Pulmonary artery endothelial cell (primary cell): ENCODE data around the gene PIK3R1. TPM values are rescaled to one million over a fixed set of nuclear protein-coding genes. Genes with fewer than 3 reads are reported as not detected.
A peak's percentile ranks its signal among the peaks of the same experiment; 100 is the strongest.
"Not testable (repeated sequence)": the region's sequence is repeated elsewhere in the genome, so short reads cannot be mapped to it uniquely, and the experiment has no call there.

Source experiments
- DNase-seq: peaks from one replicate; pipeline ENCODE4 v3.0.0-alpha.2; 2011; ENCODE audit warnings: low read depth, low spot score
- total RNA-seq: library from RNA; depleted of rRNA; stranded (reverse); fragments of >200 nt; gene quantifications from 2 replicates; pipeline ENCODE4 v1.2.3, GENCODE V29; 2014

The PIK3R1 gene
- total RNA-seq, 1 donor from 2014 or later = 37.3 TPM

- DNase-seq = no peak
Observed at GRCh38 chr5:68225911-68226545, 10.5 kb downstream of the PIK3R1 start.

- no peak for DNase-seq
Observed at GRCh38 chr5:68226546-68227073, 11.1 kb downstream of the PIK3R1 start.

GRCh38 chr5:68227532-68228160 lies 12.1 kb downstream of the PIK3R1 start:
- no peak for DNase-seq

- DNase-seq = no peak
Observed at GRCh38 chr5:68229416-68229815, 13.9 kb downstream of the PIK3R1 start.

- DNase-seq = no peak
Observed at GRCh38 chr5:68230285-68230684, 14.7 kb downstream of the PIK3R1 start.

- no peak for DNase-seq
Observed at GRCh38 chr5:68231414-68232076, 16.0 kb downstream of the PIK3R1 start.

GRCh38 chr5:68232277-68232676 lies 16.7 kb downstream of the PIK3R1 start:
- no peak for DNase-seq

- DNase-seq = no peak
Observed at GRCh38 chr5:68233075-68233474, 17.5 kb downstream of the PIK3R1 start.

- not testable (repeated sequence) for DNase-seq
Observed at GRCh38 chr5:68235229-68235628, 19.7 kb downstream of the PIK3R1 start.

- no peak for DNase-seq
Observed at GRCh38 chr5:68237715-68238114, 22.2 kb downstream of the PIK3R1 start.

- peak; percentile 41 for DNase-seq
Observed at GRCh38 chr5:68239487-68239886, 23.9 kb downstream of the PIK3R1 start.

- no peak for DNase-seq
Observed at GRCh38 chr5:68240202-68240601, 24.6 kb downstream of the PIK3R1 start.

GRCh38 chr5:68240771-68241170 lies 25.2 kb downstream of the PIK3R1 start:
- DNase-seq = no peak

GRCh38 chr5:68242743-68243142 lies 27.2 kb downstream of the PIK3R1 start:
- DNase-seq = peak; percentile 35

- no peak for DNase-seq
Observed at GRCh38 chr5:68243251-68243650, 27.7 kb downstream of the PIK3R1 start.

- no peak for DNase-seq
Observed at GRCh38 chr5:68243681-68244080, 28.1 kb downstream of the PIK3R1 start.

GRCh38 chr5:68245319-68245718 lies 29.8 kb downstream of the PIK3R1 start:
- DNase-seq = peak; percentile 49

- DNase-seq = no peak
Observed at GRCh38 chr5:68246802-68247201, 31.2 kb downstream of the PIK3R1 start.

GRCh38 chr5:68247627-68248026 lies 32.1 kb downstream of the PIK3R1 start:
- no peak for DNase-seq

GRCh38 chr5:68248896-68249295 lies 33.3 kb downstream of the PIK3R1 start:
- peak; percentile 45 for DNase-seq

GRCh38 chr5:68249520-68249919 lies 34.0 kb downstream of the PIK3R1 start:
- DNase-seq = no peak

- no peak for DNase-seq
Observed at GRCh38 chr5:68250661-68251298, 35.2 kb downstream of the PIK3R1 start.
